Nephron progenitor cell (in vitro differentiated cells): ENCODE results near the gene TREX2.

Experiments
- DNase-seq: peaks from one replicate; pipeline ENCODE4 v3.0.0; 2021
- H3K27ac Mint-ChIP-seq: 2 replicates; pipeline ENCODE4 v1.8.0; 2021; ENCODE audit warnings: mild to moderate bottlenecking, moderate library complexity, mixed read lengths
- H3K27me3 Mint-ChIP-seq: 2 replicates; pipeline ENCODE4 v1.8.0; 2021; ENCODE audit warnings: mild to moderate bottlenecking, low read depth, mixed read lengths; ENCODE audit not compliant: poor library complexity
- H3K36me3 Mint-ChIP-seq: 2 replicates; pipeline ENCODE4 v1.8.0; 2021; ENCODE audit warnings: low read depth, mixed read lengths
- H3K4me1 Mint-ChIP-seq: 2 replicates; pipeline ENCODE4 v1.8.0; 2021; ENCODE audit warnings: mixed read lengths
- H3K4me3 Mint-ChIP-seq: 2 replicates; pipeline ENCODE4 v1.8.0; 2021; ENCODE audit warnings: mild to moderate bottlenecking, moderate library complexity, mixed read lengths
- H3K9me3 Mint-ChIP-seq: 2 replicates; pipeline ENCODE4 v1.8.0; 2021; ENCODE audit warnings: mild to moderate bottlenecking, moderate library complexity, mixed read lengths
- CTCF ChIP-seq: fragments of 200-600 bp; sonication (generic); IDR thresholded peaks from 2 replicates; pipeline ENCODE4 v1.5.0; 2021; ENCODE audit warnings: antibody characterized with exemption

The TREX2 gene

GRCh38 chrX:153441296-153441695 lies 4.6 kb downstream of the TREX2 start:
- no peak overlapping the region for H3K4me3 Mint-ChIP-seq
- H3K27me3 Mint-ChIP-seq = peaks cover 27% of the 10 kb centered on the region
- H3K9me3 Mint-ChIP-seq = peaks cover 62% of the 10 kb centered on the region
- no peaks in the 10 kb centered on the region for H3K36me3 Mint-ChIP-seq
- no peak for TF ChIP-seq CTCF
- no peaks in the 10 kb centered on the region for H3K4me1 Mint-ChIP-seq
- no peak overlapping the region for H3K27ac Mint-ChIP-seq
- DNase-seq = no peak

DNA sequence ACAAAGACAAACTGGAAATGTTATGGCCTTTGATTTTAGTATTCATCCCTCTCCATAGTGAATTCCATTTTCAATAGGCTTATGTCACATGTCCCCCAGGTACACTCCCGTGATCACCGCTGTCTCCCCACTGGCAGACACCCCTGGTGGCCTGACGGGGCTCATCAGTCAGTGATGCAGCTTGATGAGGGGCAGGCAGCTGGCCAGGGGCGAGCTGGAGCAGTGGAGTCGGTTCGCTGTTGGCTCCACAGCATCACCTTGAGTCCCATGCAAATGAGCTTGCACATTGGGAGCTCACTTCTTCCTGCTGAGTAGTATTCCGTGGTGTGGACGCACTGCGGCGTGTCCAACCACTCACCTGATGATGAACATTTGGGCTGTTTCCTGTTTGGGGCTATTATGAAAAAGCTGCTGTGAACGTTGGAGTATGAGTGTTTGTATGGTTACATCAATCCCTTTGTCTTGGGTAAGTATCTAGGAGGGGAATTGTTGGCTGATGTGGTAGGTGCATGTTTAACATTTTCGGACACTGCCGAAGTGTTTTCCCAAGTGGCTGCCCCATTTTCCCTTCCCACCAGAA lies 5.2 kb downstream of the TREX2 start:
- no peaks in the 10 kb centered on the region for H3K4me1 Mint-ChIP-seq
- H3K27ac Mint-ChIP-seq = no peak overlapping the region
- peaks cover 65% of the 10 kb centered on the region for H3K9me3 Mint-ChIP-seq
- no peak overlapping the region for H3K4me3 Mint-ChIP-seq
- H3K36me3 Mint-ChIP-seq = no peaks in the 10 kb centered on the region
- peaks cover 27% of the 10 kb centered on the region for H3K27me3 Mint-ChIP-seq
- no peak for TF ChIP-seq CTCF
- DNase-seq = no peak

- no peak overlapping the region for H3K4me3 Mint-ChIP-seq
Observed at GRCh38 chrX:153439977-153440376, 5.9 kb downstream of the TREX2 start.

GRCh38 chrX:153438532-153438931 lies 7.3 kb downstream of the TREX2 start:
- Mint-ChIP-seq H3K27me3 (peaks cover 31% of the 10 kb centered on the region), H3K36me3 (no peaks in the 10 kb centered on the region), H3K4me1 (no peaks in the 10 kb centered on the region), H3K4me3 (no peak overlapping the region), H3K27ac (no peak overlapping the region), H3K9me3 (peaks cover 73% of the 10 kb centered on the region)
- DNase-seq = no peak
- no peak for TF ChIP-seq CTCF

More at GRCh38 chrX:153439977-153440376, 5.9 kb downstream of the TREX2 start:
- Mint-ChIP-seq H3K9me3 (peaks cover 65% of the 10 kb centered on the region), H3K27ac (no peak overlapping the region), H3K27me3 (peaks cover 28% of the 10 kb centered on the region), H3K4me1 (no peaks in the 10 kb centered on the region), H3K36me3 (no peaks in the 10 kb centered on the region)
- no peak for DNase-seq
- TF ChIP-seq CTCF = no peak

DNA sequence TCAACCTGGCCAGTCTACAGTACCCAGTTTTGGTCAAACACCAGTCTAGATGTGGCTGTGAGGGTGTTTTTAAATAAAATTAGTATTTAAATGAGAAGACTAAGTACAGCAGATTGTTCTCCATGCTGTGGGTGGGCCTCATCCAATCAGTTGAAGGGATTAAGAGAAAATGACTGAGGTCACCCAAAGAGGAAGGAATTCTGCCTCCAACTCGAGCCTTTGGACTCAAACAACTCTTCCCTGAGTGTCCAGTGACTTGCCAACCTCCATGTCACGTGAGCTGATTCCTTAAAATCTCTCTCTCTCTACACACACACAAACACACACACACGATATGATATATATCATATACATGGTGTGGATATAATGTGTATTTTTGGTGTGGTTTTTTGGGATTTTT lies 10.0 kb downstream of the TREX2 start:
- H3K27ac Mint-ChIP-seq = no peak overlapping the region
- no peaks in the 10 kb centered on the region for H3K36me3 Mint-ChIP-seq
- no peaks in the 10 kb centered on the region for H3K4me1 Mint-ChIP-seq
- H3K9me3 Mint-ChIP-seq = peaks cover 72% of the 10 kb centered on the region
- no peak for DNase-seq
- TF ChIP-seq CTCF = no peak
- peaks cover 26% of the 10 kb centered on the region for H3K27me3 Mint-ChIP-seq
- H3K4me3 Mint-ChIP-seq = no peak overlapping the region

GRCh38 chrX:153434801-153435200 lies 11.1 kb downstream of the TREX2 start:
- Mint-ChIP-seq H3K27me3 (peaks cover 21% of the 10 kb centered on the region), H3K36me3 (no peaks in the 10 kb centered on the region)
- no peak for TF ChIP-seq CTCF

More at GRCh38 chrX:153434801-153435200, 11.1 kb downstream of the TREX2 start:
- Mint-ChIP-seq H3K27ac (no peak overlapping the region), H3K4me3 (no peak overlapping the region), H3K9me3 (peaks cover 72% of the 10 kb centered on the region), H3K4me1 (no peaks in the 10 kb centered on the region)
- DNase-seq = no peak
